SK-N-SH (cell line): ENCODE data around the gene RTN4. TPM values are rescaled to one million over a fixed set of nuclear protein-coding genes. Genes with fewer than 3 reads are reported as not detected.
A peak's percentile ranks its signal among the peaks of the same experiment; 100 is the strongest.

Source experiments
- CTCF ChIA-PET: fragments of 300-600, 350-600 bp; formaldehyde crosslinking; extraction: SDS; loops from one replicate; lab custom pipeline; 2021; lab: Yijun Ruan, JAX
- POLR2A ChIA-PET: fragments of 350-600 bp; sonication (Branson Sonifier 250); formaldehyde crosslinking; extraction: SDS; loops from one replicate; lab custom pipeline; 2020; ENCODE audit warnings: antibody characterized with exemption, inconsistent platforms; lab: Yijun Ruan, JAX
- DNase-seq: peaks from one replicate; pipeline ENCODE4 v3.0.0; 2012
- H2AFZ ChIP-seq: fragments of 200-600 bp; sonication (generic); 2 replicates; pipeline ENCODE4 v1.8.1; 2016; ENCODE audit warnings: antibody characterized with exemption, mild to moderate bottlenecking, low read depth
- H3F3A ChIP-seq: fragments of 200-600 bp; sonication (generic); replicated peaks from 2 replicates; pipeline ENCODE3; 2016; ENCODE audit warnings: antibody characterized with exemption, mild to moderate bottlenecking; ENCODE audit not compliant: insufficient read depth
- H3K27ac ChIP-seq, 2 experiments: fragments of 200-500 bp in 1 of 2; fragments of 200-600 bp in 1 of 2; sonication (Bioruptor generic) in 1 of 2; sonication (generic), shearing (Covaris generic) in 1 of 2; 2 replicates each; pipeline versions ENCODE4 v1.5.1 to v1.6.1; 2014 to 2016; ENCODE audit warnings: low read depth in 2 of 2, inconsistent platforms in 1 of 2, low read length in 1 of 2, mild to moderate bottlenecking in 1 of 2, mixed read lengths in 1 of 2
- H3K27me3 ChIP-seq: fragments of 200-600 bp; sonication (generic), shearing (Covaris generic); 2 replicates; pipeline ENCODE4 v1.6.1; 2016; ENCODE audit warnings: mixed run types; ENCODE audit not compliant: insufficient read depth
- H3K36me3 ChIP-seq, 2 experiments: fragments of 200-500 bp in 1 of 2; fragments of 200-600 bp in 1 of 2; sonication (Bioruptor generic) in 1 of 2; sonication (generic) in 1 of 2; replicated peaks in 1 of 2; 2 replicates each; pipeline versions ENCODE3 to v1.5.1; 2014 to 2016; ENCODE audit warnings: low read length in 1 of 2, mild to moderate bottlenecking in 1 of 2; ENCODE audit not compliant: insufficient read depth in 2 of 2, control insufficient read depth in 1 of 2
- H3K4me1 ChIP-seq, 2 experiments: fragments of 200-500 bp in 1 of 2; fragments of 200-600 bp in 1 of 2; sonication (Bioruptor generic) in 1 of 2; sonication (generic), shearing (Covaris generic) in 1 of 2; 2 replicates each; pipeline versions ENCODE4 v1.5.1 to v1.6.1; 2014 to 2016; ENCODE audit warnings: low read depth in 1 of 2, low read length in 1 of 2, mixed run types in 1 of 2; ENCODE audit not compliant: insufficient read depth in 2 of 2, control insufficient read depth in 1 of 2
- H3K4me2 ChIP-seq: fragments of 200-600 bp; sonication (generic), shearing (Covaris generic); 2 replicates; pipeline ENCODE4 v1.6.1; 2017; ENCODE audit warnings: mixed run types
- H3K4me3 ChIP-seq, 2 experiments: fragments of 200-500 bp in 1 of 2; fragments of 200-600 bp in 1 of 2; sonication (Bioruptor generic) in 1 of 2; sonication (generic), shearing (Covaris generic) in 1 of 2; 2 replicates each; pipeline versions ENCODE4 v1.5.1 to v1.8.1; 2014 to 2016; ENCODE audit warnings: low read depth in 2 of 2, inconsistent platforms in 1 of 2, low read length in 1 of 2, mild to moderate bottlenecking in 1 of 2, mixed read lengths in 1 of 2, moderate library complexity in 1 of 2
- H3K79me2 ChIP-seq: fragments of 200-600 bp; sonication (generic); 2 replicates; pipeline ENCODE4 v1.8.1; 2017; ENCODE audit warnings: mild to moderate bottlenecking; ENCODE audit not compliant: insufficient read depth
- H3K9ac ChIP-seq: fragments of 200-600 bp; sonication (generic); 2 replicates; pipeline ENCODE4 v1.6.1; 2017; ENCODE audit warnings: mixed run types
- H3K9me2 ChIP-seq: fragments of 200-600 bp; sonication (generic); 2 replicates; pipeline ENCODE4 v1.6.1; 2017; ENCODE audit warnings: mixed run types
- H3K9me3 ChIP-seq: fragments of 200-600 bp; sonication (generic); 2 replicates; pipeline ENCODE4 v1.6.1; 2017; ENCODE audit warnings: mixed run types, mild to moderate bottlenecking, moderate library complexity
- H4K20me1 ChIP-seq: fragments of 200-600 bp; sonication (generic); 2 replicates; pipeline ENCODE4 v1.6.1; 2017; ENCODE audit warnings: mild to moderate bottlenecking, mixed run types; ENCODE audit not compliant: insufficient read depth
- ELF1 ChIP-seq: IDR thresholded peaks from 2 replicates; pipeline ENCODE4 v1.4.0; 2012
- EZH2phosphoT487 ChIP-seq: fragments of 200-600 bp; sonication (generic); IDR thresholded peaks from 2 replicates; pipeline ENCODE4 v1.6.1; 2017; ENCODE audit warnings: low read depth, mixed run types, mild to moderate bottlenecking, antibody characterized with exemption, moderate library complexity, borderline replicate concordance
- FOXM1 ChIP-seq: IDR thresholded peaks from 2 replicates; pipeline ENCODE4 v1.4.0; 2012; ENCODE audit warnings: low read depth, mild to moderate bottlenecking
- GABPA ChIP-seq: IDR thresholded peaks from 2 replicates; pipeline ENCODE4 v1.4.0; 2012; ENCODE audit warnings: low read depth, mild to moderate bottlenecking
- GATA2 ChIP-seq: sonication (generic); formaldehyde crosslinking; IDR thresholded peaks from 2 replicates; pipeline ENCODE4 v1.5.0; 2020; ENCODE audit warnings: mild to moderate bottlenecking, missing genetic modification reagents
- JUND ChIP-seq: IDR thresholded peaks from 2 replicates; pipeline ENCODE4 v1.4.0; 2012
- MEF2A ChIP-seq: IDR thresholded peaks from 2 replicates; pipeline ENCODE4 v1.4.0; 2012; ENCODE audit warnings: low read depth, borderline replicate concordance
- NRF1 ChIP-seq: IDR thresholded peaks from 2 replicates; pipeline ENCODE4 v1.6.1; 2012; ENCODE audit warnings: low read depth, mild to moderate bottlenecking, low read length
- RXRA ChIP-seq: IDR thresholded peaks from 2 replicates; pipeline ENCODE4 v1.4.0; 2012; ENCODE audit warnings: low read depth, mild to moderate bottlenecking, borderline replicate concordance
- TEAD4 ChIP-seq: IDR thresholded peaks from 2 replicates; pipeline ENCODE4 v1.4.0; 2012; ENCODE audit warnings: mild to moderate bottlenecking, borderline replicate concordance; ENCODE audit not compliant: insufficient read depth
- YY1 ChIP-seq: IDR thresholded peaks from 2 replicates; pipeline ENCODE4 v1.4.0; 2012; ENCODE audit warnings: low read depth, mild to moderate bottlenecking
- WGBS: methylation state at CpG from one replicate; pipeline ENCODE4 v1.1.6; 2017; ENCODE audit warnings: low lambda C conversion rate; 5-methylcytosine and 5-hydroxymethylcytosine counted together
- polyA plus RNA-seq, 3 experiments: library from polyadenylated mRNA; depleted of rRNA; stranded (reverse); fragments of >200 nt; gene quantifications; 2 replicates each; pipeline ENCODE4 v1.2.3, GENCODE V29; 2012
- TF ChIP-seq, protein P1 (sequence below): IDR thresholded peaks from 2 replicates; pipeline ENCODE4 v1.4.0; 2012; ENCODE audit warnings: low read depth, borderline replicate concordance
- TF ChIP-seq, protein P2 (sequence below): fragments of 150-350 bp; IDR thresholded peaks from 2 replicates; pipeline ENCODE4 v1.6.1; 2017; ENCODE audit warnings: antibody characterized with exemption, low read length, low read depth, borderline replicate concordance
- TF ChIP-seq, protein P3 (sequence below): IDR thresholded peaks from 2 replicates; pipeline ENCODE4 v1.4.0; 2012; ENCODE audit warnings: low read depth, borderline replicate concordance
- TF ChIP-seq, protein P4 (sequence below): IDR thresholded peaks from 2 replicates; pipeline ENCODE4; 2012
- TF ChIP-seq, protein P5 (sequence below): IDR thresholded peaks from 2 replicates; pipeline ENCODE4 v1.6.1; 2012; ENCODE audit warnings: mild to moderate bottlenecking, low read depth, low read length, moderate library complexity

The RTN4 gene
- polyA plus RNA-seq, 1 of the 3 experiments (the other 2 are of a cell fraction), result 315 TPM

DNA sequence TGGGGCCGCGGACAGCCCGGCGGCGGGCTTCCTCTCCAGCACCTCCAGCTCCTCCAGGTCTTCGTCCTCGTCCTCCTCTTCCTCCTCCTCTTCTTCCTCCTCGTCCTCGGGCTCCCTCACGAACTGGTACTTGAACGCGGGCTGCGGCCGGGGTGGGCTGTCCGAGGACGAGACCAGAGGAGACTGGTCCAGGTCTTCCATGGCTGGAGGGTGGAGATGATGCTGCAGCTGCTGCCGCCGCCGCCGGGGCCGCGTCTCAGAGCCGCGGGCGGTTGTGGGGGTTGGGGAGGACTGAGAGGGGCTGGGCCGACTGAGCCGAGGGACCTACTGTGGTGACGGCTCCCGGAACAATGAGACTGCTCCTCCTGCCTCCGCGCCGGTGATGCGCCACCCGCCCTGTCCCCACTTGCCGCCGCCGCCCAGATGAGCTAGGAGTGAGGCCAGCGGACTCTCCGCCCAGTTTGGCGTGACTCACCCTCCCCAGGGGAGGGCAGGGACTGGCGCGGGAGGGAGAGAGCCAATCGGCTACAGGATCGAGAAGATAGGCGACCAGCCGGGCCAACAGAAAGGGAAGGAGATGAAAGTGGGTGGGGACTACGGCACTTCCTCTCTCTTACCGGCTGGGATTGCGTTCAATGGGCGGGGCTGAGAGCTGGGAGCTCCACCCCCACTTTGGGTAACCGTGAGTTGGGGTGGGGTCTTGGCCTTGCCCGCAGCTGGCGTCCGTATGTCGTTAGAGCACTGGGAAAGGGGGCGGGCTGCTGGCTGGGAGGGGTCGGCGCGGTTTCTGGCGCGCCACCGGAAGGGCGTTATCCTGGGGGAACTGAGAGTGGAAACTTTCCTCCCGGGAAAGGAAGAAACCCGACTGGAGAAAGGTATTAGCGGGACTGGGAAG lies at the start of gene RTN4 (continued):
- peak; percentile 40; the same call in 1 of the 2 replicates for TF ChIP-seq FOXM1
- TF ChIP-seq, protein P1, sequence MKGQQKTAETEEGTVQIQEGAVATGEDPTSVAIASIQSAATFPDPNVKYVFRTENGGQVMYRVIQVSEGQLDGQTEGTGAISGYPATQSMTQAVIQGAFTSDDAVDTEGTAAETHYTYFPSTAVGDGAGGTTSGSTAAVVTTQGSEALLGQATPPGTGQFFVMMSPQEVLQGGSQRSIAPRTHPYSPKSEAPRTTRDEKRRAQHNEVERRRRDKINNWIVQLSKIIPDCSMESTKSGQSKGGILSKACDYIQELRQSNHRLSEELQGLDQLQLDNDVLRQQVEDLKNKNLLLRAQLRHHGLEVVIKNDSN, result no peak
- no peak for TF ChIP-seq MEF2A
- TF ChIP-seq, protein P2, sequence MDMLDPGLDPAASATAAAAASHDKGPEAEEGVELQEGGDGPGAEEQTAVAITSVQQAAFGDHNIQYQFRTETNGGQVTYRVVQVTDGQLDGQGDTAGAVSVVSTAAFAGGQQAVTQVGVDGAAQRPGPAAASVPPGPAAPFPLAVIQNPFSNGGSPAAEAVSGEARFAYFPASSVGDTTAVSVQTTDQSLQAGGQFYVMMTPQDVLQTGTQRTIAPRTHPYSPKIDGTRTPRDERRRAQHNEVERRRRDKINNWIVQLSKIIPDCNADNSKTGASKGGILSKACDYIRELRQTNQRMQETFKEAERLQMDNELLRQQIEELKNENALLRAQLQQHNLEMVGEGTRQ, result no peak
- TF ChIP-seq GATA2, result no peak
- TF ChIP-seq YY1, result peak; percentile 60
- TF ChIP-seq, protein P3, sequence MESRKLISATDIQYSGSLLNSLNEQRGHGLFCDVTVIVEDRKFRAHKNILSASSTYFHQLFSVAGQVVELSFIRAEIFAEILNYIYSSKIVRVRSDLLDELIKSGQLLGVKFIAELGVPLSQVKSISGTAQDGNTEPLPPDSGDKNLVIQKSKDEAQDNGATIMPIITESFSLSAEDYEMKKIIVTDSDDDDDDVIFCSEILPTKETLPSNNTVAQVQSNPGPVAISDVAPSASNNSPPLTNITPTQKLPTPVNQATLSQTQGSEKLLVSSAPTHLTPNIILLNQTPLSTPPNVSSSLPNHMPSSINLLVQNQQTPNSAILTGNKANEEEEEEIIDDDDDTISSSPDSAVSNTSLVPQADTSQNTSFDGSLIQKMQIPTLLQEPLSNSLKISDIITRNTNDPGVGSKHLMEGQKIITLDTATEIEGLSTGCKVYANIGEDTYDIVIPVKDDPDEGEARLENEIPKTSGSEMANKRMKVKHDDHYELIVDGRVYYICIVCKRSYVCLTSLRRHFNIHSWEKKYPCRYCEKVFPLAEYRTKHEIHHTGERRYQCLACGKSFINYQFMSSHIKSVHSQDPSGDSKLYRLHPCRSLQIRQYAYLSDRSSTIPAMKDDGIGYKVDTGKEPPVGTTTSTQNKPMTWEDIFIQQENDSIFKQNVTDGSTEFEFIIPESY, result no peak
- peak; percentile 43; the same call in 1 of the 2 replicates for TF ChIP-seq RXRA
- peak; percentile 34 for TF ChIP-seq GABPA
- no peak for TF ChIP-seq NRF1

DNA sequence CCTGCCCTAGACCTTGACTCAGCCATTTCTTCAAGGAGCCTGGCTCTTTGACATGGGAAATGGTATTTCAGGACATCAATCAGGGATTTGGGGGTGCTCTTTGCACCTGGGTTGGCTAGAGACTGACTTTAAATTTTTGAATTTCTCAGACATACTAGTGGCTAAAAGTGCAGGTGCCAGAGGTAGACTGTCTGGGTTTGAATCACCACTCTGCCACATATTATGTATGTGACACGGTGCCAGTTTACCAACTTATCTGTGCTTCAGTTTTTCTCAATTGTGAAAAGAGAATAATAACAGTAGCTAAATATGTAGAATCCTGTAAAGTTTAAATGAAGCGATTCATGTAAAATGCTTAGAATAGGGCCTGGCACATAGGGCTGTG lies 49.2 kb upstream of the RTN4 start:
- Histone ChIP-seq H3K4me3 (no peak overlapping the region), H3K27ac (peak overlapping the region; percentile 85 to 90; a peak in 3 of 4 replicates), H3K9me2 (no peaks in the 10 kb centered on the region), H3K4me2 (peak overlapping the region; percentile 69), H3F3A (peaks cover 60% of the 10 kb centered on the region), H3K9ac (peak overlapping the region; percentile 57; the same call in 1 of the 2 replicates), H3K36me3 (no peaks in the 10 kb centered on the region), H3K27me3 (no peaks in the 10 kb centered on the region), H2AFZ (no peak overlapping the region), H3K9me3 (no peaks in the 10 kb centered on the region), H3K79me2 (no peaks in the 10 kb centered on the region; the same call in 1 of the 2 replicates), H3K4me1 (peaks cover 10 to 56% of the 10 kb centered on the region in 2 experiments; a peak in 3 of 4 replicates), H4K20me1 (no peaks in the 10 kb centered on the region)
- TF ChIP-seq, protein P2, result no peak
- TF ChIP-seq TEAD4, result no peak
- TF ChIP-seq, protein P4, sequence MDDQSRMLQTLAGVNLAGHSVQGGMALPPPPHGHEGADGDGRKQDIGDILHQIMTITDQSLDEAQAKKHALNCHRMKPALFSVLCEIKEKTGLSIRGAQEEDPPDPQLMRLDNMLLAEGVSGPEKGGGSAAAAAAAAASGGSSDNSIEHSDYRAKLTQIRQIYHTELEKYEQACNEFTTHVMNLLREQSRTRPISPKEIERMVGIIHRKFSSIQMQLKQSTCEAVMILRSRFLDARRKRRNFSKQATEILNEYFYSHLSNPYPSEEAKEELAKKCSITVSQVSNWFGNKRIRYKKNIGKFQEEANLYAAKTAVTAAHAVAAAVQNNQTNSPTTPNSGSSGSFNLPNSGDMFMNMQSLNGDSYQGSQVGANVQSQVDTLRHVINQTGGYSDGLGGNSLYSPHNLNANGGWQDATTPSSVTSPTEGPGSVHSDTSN, result no peak
- TF ChIP-seq JUND, result no peak
- no peak for TF ChIP-seq EZH2phosphoT487
- no peak for TF ChIP-seq RXRA
- no peak for TF ChIP-seq GABPA
- TF ChIP-seq, protein P5, sequence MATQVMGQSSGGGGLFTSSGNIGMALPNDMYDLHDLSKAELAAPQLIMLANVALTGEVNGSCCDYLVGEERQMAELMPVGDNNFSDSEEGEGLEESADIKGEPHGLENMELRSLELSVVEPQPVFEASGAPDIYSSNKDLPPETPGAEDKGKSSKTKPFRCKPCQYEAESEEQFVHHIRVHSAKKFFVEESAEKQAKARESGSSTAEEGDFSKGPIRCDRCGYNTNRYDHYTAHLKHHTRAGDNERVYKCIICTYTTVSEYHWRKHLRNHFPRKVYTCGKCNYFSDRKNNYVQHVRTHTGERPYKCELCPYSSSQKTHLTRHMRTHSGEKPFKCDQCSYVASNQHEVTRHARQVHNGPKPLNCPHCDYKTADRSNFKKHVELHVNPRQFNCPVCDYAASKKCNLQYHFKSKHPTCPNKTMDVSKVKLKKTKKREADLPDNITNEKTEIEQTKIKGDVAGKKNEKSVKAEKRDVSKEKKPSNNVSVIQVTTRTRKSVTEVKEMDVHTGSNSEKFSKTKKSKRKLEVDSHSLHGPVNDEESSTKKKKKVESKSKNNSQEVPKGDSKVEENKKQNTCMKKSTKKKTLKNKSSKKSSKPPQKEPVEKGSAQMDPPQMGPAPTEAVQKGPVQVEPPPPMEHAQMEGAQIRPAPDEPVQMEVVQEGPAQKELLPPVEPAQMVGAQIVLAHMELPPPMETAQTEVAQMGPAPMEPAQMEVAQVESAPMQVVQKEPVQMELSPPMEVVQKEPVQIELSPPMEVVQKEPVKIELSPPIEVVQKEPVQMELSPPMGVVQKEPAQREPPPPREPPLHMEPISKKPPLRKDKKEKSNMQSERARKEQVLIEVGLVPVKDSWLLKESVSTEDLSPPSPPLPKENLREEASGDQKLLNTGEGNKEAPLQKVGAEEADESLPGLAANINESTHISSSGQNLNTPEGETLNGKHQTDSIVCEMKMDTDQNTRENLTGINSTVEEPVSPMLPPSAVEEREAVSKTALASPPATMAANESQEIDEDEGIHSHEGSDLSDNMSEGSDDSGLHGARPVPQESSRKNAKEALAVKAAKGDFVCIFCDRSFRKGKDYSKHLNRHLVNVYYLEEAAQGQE, result no peak
- TF ChIP-seq ELF1, result no peak
- POLR2A ChIA-PET, result no interaction called here
- no peak for DNase-seq
- WGBS, result 91% methylated on average over 2 of the region's 2 CpGs
- CTCF ChIA-PET, result no interaction called here
